ENCODE data around the gene MEIS2.

MEIS2 gene

DNA sequence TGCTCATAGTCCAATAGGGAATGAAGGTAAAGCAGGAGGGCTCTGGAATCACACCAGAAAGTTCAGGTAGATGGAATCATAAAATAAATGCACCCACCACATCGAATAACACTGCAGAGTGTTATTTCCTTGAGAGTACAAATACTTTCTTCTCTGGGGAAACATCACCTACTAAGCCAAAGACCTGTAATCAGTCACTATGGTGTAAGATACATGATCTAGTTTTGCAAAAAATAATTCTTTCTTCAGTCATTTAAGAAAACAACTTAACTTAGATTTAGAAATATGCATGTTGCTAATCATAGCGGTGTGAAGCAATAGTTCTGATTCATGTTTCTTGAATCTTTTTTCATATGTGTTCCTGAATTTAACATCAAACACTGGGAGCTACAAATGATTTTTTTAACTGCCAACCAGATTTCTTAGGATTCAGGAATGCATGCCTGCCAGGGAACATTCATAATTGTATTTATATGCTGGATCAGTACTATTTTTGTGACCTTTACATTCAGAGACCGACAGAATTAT, 40.2 kb upstream of the MEIS2 start (continued):
- TF ChIP-seq, protein P1, sequence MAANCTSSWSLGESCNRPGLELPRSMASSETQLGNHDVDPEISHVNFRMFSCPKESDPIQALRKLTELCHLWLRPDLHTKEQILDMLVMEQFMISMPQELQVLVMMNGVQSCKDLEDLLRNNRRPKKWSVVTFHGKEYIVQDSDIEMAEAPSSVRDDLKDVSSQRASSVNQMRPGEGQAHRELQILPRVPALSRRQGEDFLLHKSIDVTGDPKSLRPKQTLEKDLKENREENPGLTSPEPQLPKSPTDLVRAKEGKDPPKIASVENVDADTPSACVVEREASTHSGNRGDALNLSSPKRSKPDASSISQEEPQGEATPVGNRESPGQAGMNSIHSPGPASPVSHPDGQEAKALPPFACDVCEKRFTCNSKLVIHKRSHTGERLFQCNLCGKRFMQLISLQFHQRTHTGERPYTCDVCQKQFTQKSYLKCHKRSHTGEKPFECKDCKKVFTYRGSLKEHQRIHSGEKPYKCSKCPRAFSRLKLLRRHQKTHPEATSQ (tag by site-specific recombination; IDR thresholded peaks at IDR 0.05): no peak
- TF ChIP-seq ZFHX2 (tag by site-specific recombination; conservative IDR thresholded peaks at IDR 0.05) (no peak), ZNF416 (tag by site-specific recombination; IDR thresholded peaks at IDR 0.05) (no peak), ZNF114 (tag by site-specific recombination; IDR thresholded peaks at IDR 0.05) (no peak), ZNF266 (tag by site-specific recombination; IDR thresholded peaks at IDR 0.05; ENCODE audit: low read depth) (no peak), ZNF621 (tag by site-specific recombination; IDR thresholded peaks at IDR 0.05) (no peak)

DNA sequence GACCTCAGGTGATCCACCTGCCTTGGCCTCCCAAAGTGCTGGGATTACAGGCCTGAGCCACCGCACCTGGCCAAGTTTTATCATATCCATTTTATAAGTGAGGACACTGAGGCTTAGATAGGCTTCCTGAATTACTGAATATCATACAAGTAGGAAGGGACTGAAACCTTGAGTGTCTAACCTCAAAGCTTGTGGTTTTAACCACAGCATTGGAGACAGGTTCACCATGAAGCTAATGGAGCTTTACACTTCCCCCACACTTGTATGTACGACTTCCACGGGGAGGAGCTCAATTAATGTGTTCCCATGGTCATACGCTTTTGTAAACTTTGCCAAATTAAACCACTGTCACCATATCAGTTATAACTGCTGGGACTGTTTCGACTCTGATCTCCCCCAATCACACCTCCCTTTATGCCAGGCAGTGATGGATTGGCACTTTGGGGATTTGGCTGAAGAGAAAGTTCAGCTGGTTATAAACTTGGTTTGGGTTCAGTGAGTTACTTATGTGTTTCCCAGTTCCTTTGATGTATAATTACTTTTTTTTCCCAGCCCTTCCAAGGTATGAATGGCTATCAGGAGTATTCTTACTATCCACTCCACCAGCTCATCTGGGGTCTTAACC, 38.4 kb upstream of the MEIS2 start:
- no peak overlapping the region for H3K27ac ChIP-seq (ENCODE audit: extremely low read depth, low read depth, low read length)
- no peaks in the 10 kb centered on the region for H3K36me3 ChIP-seq (ENCODE audit: control insufficient read depth in 2 of 2, insufficient read depth in 1 of 2, low read length in 2 of 2)
- no peak for TF ChIP-seq PRDM1 (tag by site-specific recombination; IDR thresholded peaks at IDR 0.05)
- TF ChIP-seq ZNF423 (tag by site-specific recombination; IDR thresholded peaks at IDR 0.05): no peak
- no peak for TF ChIP-seq ZNF394 (tag by site-specific recombination; IDR thresholded peaks at IDR 0.05; ENCODE audit: borderline replicate concordance)
- TF ChIP-seq, protein P2, sequence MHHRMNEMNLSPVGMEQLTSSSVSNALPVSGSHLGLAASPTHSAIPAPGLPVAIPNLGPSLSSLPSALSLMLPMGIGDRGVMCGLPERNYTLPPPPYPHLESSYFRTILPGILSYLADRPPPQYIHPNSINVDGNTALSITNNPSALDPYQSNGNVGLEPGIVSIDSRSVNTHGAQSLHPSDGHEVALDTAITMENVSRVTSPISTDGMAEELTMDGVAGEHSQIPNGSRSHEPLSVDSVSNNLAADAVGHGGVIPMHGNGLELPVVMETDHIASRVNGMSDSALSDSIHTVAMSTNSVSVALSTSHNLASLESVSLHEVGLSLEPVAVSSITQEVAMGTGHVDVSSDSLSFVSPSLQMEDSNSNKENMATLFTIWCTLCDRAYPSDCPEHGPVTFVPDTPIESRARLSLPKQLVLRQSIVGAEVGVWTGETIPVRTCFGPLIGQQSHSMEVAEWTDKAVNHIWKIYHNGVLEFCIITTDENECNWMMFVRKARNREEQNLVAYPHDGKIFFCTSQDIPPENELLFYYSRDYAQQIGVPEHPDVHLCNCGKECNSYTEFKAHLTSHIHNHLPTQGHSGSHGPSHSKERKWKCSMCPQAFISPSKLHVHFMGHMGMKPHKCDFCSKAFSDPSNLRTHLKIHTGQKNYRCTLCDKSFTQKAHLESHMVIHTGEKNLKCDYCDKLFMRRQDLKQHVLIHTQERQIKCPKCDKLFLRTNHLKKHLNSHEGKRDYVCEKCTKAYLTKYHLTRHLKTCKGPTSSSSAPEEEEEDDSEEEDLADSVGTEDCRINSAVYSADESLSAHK (tag by site-specific recombination; IDR thresholded peaks at IDR 0.05): no peak
- no peak for TF ChIP-seq HOXA7 (CRISPR knock-in tag; IDR thresholded peaks at IDR 0.05; ENCODE audit: borderline replicate concordance)
- TF ChIP-seq, protein P3, sequence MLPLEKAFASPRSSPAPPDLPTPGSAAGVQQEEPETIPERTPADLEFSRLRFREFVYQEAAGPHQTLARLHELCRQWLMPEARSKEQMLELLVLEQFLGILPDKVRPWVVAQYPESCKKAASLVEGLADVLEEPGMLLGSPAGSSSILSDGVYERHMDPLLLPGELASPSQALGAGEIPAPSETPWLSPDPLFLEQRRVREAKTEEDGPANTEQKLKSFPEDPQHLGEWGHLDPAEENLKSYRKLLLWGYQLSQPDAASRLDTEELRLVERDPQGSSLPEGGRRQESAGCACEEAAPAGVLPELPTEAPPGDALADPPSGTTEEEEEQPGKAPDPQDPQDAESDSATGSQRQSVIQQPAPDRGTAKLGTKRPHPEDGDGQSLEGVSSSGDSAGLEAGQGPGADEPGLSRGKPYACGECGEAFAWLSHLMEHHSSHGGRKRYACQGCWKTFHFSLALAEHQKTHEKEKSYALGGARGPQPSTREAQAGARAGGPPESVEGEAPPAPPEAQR (tag by site-specific recombination; IDR thresholded peaks at IDR 0.05): no peak
- no peak for TF ChIP-seq RBAK (tag by site-specific recombination; IDR thresholded peaks at IDR 0.05)
- no peak for TF ChIP-seq ZNF302 (tag by site-specific recombination; IDR thresholded peaks at IDR 0.05; ENCODE audit: low read depth)
- TF ChIP-seq, protein P4, sequence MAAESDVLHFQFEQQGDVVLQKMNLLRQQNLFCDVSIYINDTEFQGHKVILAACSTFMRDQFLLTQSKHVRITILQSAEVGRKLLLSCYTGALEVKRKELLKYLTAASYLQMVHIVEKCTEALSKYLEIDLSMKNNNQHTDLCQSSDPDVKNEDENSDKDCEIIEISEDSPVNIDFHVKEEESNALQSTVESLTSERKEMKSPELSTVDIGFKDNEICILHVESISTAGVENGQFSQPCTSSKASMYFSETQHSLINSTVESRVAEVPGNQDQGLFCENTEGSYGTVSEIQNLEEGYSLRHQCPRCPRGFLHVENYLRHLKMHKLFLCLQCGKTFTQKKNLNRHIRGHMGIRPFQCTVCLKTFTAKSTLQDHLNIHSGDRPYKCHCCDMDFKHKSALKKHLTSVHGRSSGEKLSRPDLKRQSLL (tag by site-specific recombination; IDR thresholded peaks at IDR 0.05): no peak
- H3K4me3 ChIP-seq (ENCODE audit: low read depth, low read length): no peak overlapping the region
- H3K4me1 ChIP-seq (ENCODE audit: control insufficient read depth, insufficient read depth, low read length): no peaks in the 10 kb centered on the region
- ChIA-PET POLR2A (no interaction called here), CTCF (interaction anchor here (0.6 to 0.8 kb wide), 2 partner anchors 18 to 1245 kb away, joined by 3 read pairs; no protein-coding TSS in a partner anchor)
- H3K9me3 ChIP-seq (ENCODE audit: control insufficient read depth, insufficient read depth, low read depth, low read length): no peaks in the 10 kb centered on the region

DNA sequence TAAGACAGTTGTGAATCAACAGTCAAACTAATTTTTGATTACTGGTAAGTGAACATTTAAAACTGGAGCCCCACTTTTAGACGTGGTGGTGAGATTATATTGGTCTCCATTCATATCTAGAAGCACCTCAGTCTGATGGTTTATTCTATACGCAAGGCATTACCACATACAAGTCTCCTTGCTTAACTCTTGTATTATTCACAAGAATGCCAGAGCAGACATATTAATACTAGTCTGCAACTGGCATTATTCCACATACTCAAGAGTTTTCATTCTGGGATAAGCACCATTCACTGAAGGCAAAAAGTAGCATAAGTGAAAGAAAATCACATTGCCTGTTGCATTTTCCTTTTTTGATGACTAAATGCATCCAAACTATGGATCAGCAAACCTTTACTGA, 36.9 kb upstream of the MEIS2 start:
- H3K27ac ChIP-seq (ENCODE audit: extremely low read depth, low read depth, low read length): no peak overlapping the region
- no peaks in the 10 kb centered on the region for H3K36me3 ChIP-seq (ENCODE audit: control insufficient read depth in 2 of 2, insufficient read depth in 1 of 2, low read length in 2 of 2)
- ChIA-PET POLR2A (no interaction called here), CTCF (interaction anchor here (0.8 kb wide), 1 partner anchor 10 kb away, joined by 3 read pairs; no protein-coding TSS in a partner anchor)
- TF ChIP-seq, protein P5, sequence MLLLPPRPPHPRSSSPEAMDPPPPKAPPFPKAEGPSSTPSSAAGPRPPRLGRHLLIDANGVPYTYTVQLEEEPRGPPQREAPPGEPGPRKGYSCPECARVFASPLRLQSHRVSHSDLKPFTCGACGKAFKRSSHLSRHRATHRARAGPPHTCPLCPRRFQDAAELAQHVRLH (tag by site-specific recombination; IDR thresholded peaks at IDR 0.05): no peak
- H3K4me3 ChIP-seq (ENCODE audit: low read depth, low read length): no peak overlapping the region
- no peaks in the 10 kb centered on the region for H3K9me3 ChIP-seq (ENCODE audit: control insufficient read depth, insufficient read depth, low read depth, low read length)
- H3K4me1 ChIP-seq (ENCODE audit: control insufficient read depth, insufficient read depth, low read length): no peaks in the 10 kb centered on the region

All from HEK293 (cell line).